NCI-H460 (cell line): ENCODE measurements around the gene PTCH1. TPM values are rescaled to one million over a fixed set of nuclear protein-coding genes. Genes with fewer than 3 reads are reported as not detected.

Experiments used
- DNase-seq: peaks from one replicate; pipeline ENCODE4 v3.0.0-alpha.2; 2016; ENCODE audit warnings: low read depth; ENCODE audit errors: extremely low read depth
- total RNA-seq: library from RNA; depleted of rRNA; stranded (reverse); fragments of >200 nt; shearing (Covaris generic); gene quantifications from 2 replicates; pipeline ENCODE4 v1.2.3, GENCODE V29; 2014

The PTCH1 gene
- total RNA-seq, 1 experiment from 2014 or later: 2.4 TPM

DNA sequence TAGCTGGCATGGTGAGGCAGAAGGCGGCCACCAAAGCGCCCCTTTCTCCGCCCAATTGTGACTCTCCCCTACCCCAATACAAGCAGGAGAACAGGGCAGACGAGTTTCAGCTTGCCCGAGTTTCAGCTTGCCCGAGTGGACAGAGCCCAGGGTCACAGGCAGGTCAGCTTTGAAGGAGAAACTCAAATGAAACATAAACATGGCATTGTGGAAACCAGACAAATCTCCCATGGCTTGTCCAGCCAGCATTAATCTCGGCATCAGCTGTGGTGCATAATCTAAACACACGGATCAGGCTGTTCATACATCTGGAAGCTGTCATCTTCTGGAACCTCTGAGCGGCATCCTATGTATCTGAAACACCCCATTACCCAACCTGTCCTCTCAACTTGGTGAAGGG, 16.9 kb downstream of the PTCH1 start:
- DNase-seq: no peak

DNA sequence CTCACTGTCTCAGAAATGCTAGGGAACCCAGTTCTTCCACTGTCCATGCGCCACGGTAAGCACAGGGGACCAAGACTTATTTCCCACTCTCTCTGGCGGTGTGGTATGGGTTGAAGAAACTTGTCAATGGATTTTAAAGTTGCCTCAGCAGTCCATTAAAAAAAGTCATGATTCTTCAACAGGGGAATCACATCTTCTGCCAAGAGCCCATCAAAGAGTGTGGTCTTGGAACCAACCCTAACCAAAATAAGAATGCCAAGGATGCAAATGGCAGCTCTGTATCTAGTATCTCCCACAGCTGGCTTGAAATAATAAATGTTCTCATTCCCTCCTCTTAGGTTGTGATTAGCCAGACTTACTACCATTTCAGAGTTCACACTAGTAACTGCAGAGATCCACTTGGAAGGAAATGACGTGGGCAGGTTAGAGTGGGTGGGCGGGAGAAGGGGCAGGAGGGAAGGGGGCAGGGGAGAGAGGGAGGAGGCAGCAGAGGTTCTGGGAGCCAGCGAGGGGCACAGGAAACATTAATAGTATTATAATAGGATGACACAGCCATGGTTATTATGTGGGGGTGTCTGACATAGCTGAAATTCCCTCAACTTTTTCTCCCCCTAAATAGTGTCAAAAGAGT, 17.6 kb downstream of the PTCH1 start:
- DNase-seq: no peak

DNA sequence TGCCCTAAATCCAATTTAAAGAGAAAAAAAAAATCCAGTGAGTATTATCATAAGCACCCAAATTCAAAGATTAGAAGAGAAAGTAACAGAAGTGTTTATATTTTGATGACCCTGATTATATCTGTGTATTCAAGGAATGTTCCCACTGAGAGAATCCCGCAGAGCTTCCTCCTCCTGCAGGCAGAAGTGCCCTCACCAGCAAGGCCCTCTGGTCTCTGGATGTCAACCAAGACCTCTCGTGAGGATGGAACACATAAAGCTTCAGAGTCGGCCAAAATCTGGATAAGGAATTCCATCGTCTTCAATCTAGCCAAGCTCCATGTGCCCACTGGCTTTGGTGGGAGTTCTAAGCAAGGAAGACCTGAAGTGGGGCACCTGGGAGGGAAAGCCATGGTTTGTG, 18.1 kb downstream of the PTCH1 start:
- no peak for DNase-seq

DNA sequence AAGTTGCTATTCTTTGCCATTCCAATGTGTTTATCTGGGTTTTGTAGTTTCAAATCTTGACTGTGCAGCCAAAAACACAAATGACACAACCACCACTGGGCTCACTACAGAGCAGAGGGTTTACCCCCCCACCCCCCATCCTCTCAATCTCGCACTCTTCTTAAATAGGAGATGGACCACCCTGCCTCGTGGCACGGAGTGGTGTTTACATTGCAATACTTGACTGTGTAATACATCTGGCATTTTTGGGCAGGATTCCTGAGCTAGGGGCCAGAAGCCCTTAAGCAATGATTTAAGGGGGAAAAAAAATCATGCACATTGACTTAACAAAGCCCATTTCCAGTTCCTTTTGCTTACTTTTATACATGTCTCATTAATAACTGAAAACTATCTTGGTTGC, 19.0 kb downstream of the PTCH1 start:
- DNase-seq: no peak

DNA sequence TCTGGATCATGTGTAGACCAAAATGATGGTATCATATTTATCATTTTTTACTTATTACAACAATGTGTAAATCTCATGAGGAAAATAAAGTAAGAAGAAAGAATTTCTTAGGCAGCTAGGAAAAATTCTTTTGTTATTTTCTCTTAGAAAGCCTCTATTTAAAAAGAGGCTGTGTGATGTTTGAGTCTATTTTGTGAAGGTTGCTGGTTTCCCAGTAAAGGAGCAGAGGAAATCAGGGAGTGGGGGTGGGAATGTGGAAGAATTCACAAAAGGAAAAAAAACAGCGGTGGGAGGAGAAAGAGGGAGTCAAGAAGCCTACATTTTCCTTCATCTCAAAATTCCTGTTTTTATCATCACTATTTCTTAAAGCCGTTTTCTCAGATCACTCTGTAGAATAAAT, 20.1 kb downstream of the PTCH1 start:
- no peak for DNase-seq

DNA sequence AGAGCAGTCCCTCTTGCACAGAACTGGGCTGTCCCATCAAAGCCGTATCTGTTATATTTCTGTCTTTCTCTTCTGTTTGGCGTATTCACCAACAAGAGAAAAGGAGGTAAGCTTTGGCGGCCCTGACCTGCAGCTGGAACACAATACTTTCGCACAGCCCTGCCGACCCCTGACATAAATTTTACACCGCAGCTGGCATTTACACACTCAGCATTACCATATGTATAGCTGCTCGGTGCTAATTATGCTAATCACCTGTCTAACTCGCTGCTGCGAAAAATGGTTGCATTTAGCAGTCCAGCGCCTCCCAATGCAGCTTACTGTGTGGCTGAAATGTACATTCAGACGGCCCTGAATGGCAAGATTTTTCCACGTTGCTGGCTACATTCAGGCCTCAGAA, 20.8 kb downstream of the PTCH1 start:
- no peak for DNase-seq

DNA sequence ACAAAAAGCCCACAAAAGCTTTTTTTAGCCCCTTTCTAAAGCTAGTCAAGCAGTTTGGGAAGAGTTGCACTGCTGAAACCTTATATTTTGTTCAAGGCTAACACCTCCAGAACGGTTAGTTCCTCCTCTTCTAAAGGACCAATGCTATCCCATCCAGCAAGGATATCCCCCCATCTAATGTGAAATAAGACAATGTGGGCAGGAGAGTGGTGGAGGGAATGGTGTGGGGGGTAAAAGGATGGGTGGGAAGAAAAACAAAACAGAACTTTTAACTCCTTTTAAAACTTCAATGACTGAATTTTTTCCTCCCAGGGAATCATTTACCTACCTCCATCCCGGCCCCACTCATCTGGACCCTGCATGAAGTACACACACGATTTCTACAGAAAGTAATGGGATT, 21.2 kb downstream of the PTCH1 start:
- DNase-seq: no peak

DNA sequence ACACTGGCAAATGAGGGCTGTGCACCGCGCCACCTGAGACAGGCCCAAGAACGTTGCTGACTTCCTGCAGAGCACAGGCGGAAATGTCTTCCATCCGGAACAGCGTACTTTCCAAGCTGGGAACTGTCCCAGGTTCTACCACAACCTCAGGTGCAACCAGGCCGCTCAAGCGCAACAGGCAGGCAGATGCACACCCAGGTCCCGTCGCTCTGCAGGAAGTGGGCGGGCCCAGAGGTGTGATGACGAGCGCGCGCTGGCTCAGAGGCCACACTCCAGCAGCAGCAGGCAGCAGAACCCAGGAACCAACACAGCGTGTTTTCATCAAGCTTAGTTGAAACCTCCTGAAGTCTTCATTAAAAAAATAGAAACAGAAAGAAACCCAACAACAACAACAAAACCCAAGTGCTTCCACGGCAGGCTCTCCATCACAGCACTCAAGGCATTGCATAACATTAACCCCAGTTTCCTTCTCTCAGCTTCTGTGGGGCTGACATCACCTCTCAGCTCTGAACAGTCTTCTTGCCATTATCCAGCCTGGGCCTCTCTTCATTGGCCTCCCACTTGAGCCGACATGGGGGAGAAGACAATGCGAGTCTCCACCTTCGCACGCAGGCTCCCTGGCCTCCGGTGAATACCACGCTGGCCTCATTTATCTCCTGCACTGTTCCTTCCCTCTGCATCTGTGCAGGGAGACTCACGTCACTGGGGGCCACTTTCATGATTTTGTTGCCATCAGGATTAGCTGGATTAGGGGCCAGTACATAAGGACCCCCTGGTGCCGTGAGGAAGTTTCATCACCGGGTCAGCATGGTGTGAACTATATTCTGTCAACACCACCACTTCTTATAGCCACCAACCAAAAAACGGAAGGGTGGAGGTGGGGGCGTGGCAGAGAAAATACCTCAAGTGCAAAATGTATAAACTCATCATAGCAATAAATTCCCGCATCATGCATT, 22.1 kb downstream of the PTCH1 start:
- DNase-seq: no peak

DNA sequence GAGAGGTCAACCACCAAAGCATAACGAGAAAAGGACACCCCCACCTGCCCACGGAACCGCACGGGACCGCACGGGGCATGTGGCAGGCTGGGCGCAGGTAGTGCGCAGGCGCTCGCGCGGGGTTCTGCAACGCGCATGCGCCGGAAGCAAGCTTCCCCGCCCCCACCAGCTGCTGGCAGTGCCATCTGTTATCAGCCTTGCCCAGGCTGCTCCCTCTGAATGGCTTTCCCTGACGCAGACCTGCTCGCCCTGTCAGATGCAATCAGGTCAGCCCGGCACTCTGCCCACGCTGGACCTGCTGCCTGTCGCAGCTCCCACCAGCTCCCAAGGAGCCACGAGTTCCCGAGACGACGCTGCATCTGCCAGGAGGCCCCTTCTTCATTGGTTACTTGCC, 22.8 kb downstream of the PTCH1 start:
- DNase-seq: no peak

DNA sequence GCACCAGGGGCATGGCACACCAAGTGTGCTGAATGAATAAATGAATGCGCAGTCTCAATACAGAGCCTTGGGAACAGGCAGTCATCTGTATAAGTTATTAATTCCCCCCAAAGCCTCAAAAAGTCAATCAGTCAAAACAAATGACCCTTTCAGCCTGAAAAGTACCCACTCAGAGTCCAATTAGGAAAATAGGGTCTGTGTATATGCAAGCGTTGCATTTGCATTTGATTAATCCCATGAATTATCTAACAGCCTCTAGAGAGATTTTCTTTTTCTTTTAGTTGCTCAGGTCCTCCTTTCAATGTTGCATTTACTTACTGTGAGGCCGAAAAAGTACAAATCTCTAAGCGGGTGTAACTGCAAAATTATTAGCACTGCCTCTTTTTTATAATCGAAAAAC, 23.4 kb downstream of the PTCH1 start:
- DNase-seq: no peak

DNA sequence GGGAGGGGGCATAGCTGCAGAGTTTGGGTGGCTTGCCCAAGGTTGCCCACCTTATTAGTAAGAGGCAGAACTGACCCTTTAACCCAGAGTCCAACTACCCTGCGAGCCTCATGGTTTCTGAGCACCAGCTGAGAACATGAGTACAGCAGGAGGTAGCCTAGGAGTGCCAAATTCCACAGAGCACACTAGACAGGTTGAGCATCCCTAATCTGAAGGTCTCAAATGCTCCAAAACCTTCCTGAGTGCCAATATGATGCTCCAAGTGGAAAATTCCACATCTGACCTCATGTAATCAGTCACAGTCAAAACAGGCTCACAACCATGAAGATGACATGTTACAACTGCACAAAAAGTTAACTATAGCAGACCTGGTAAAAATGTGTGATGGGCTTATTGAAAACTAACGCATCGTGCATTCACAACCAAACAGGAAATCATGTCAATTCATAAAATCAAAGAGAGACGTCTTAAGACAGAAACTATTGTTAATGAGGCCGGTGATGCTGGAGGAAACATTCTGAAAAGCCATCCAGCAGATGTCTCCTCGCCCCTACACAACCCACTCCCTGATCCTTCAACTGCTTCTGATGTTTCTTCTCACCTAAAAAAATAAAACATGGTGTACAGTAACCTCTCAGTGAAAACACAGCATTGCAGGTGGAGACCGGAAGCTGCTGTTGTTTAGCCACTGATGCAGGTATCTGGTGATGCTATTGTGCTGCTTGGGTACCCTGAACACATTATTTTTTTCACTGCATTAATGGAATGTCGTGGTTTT, 25.0 kb downstream of the PTCH1 start:
- DNase-seq: no peak

DNA sequence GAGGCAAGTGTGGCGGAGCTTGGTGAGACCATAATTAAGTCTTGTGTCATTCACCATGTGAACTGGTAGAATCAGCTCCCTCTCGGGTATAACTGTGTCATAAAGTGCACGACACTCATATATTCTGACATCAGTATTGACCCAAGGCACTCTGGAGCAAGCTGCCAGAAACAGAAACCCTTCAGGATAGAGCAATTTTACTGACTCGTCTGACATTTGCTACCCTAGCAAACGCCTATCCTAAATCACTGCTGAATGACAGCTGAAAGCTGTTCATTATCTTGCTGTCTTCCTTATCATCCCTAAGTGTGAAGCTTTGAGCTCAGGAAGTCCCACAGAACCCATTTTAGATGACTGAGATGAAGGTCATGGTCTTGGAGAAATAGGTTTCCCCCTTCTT, 27.8 kb downstream of the PTCH1 start:
- DNase-seq: no peak

DNA sequence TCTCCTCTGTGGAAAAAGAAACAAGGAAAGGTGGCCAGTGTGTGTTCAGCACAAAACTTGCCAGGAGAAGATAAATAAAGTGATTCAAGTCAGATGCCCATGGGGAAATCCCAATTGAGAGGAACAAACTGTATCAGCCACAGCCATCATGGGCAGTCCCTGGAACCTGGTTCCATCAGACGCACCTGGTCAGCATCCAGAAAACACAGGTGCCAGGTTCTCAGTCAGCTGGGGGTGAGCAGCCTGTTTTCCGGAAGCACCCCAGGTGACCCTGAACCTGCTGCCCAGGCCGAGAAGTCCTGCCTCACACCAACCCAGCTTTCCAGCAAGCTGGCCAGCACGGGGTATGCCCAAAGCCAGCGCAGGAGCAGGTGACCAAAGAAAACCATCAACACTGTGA, 30.5 kb downstream of the PTCH1 start:
- DNase-seq: no peak

DNA sequence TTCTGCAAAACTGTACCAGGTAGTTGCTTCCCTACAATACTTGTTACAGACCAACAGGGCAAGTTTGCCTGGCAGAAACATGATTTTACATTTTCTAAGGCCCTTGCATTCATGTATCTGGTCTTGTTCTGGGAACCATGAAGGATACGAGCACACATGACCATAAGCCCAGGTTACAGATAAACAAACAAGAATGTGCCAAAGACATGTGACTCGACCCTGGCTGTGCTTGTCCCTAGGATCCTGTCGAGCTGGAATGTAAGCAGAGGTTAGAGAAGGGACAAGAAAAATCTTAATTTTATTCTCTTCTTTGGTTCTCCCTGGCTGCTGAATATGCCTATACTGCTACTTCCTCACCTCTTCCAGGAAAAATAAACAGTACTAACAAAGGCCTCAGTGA, 32.5 kb downstream of the PTCH1 start:
- no peak for DNase-seq

DNA sequence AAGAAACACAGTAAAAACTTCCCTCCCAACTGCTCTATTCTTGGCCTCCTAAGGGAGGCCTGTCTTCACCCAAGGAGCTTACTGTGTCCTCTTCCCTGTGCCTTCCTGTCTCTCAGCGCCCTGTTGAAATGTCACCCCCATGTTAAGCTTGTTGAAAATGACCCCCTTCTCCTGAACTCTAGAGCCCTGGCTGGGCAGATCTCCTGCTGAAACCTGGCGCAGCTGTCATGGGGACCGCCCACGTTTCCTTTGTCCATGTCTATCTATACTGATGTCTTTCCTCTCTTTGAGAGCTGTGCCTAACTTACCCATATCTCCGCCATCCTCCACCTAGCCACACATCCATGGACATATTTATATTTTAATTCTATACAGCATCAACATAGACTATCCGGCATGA, 33.3 kb downstream of the PTCH1 start:
- no peak for DNase-seq

DNA sequence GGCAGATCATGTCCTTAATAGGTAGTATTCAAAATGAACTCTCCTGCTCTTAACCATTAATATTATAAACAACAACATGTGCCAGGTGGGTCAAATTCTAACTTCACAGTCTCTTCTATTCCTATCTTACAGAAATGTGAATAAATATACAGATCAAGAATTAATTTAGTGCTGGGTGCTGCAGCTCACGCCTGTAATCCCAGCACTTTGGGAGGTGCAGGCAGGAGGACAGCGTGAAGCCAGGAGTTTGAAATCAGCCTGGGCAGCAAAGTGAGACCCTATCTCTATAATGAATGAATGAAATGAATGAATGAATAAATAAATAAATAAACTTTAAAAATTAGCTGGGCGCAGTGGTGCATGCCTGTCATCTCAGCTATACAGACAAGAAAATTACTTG, 34.1 kb downstream of the PTCH1 start:
- no peak for DNase-seq

DNA sequence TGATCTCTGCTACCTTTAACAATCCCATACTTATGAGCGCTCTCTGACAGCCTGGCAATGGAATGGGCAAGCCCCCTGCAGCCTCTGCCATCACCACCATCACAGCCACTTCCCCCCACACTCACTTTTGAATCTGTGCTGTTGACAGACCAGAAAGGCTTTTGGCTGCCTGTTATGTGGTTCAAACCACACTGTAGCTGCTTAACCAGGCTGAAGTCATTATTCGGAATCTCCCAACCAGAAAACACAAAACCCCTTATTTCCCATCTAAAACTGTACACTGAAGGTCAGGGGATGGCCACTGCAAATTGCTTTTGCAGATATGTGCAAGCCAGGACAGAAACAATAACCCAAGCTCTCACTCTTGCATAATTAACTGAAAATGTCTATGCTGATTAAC, 35.8 kb downstream of the PTCH1 start:
- DNase-seq: no peak

DNA sequence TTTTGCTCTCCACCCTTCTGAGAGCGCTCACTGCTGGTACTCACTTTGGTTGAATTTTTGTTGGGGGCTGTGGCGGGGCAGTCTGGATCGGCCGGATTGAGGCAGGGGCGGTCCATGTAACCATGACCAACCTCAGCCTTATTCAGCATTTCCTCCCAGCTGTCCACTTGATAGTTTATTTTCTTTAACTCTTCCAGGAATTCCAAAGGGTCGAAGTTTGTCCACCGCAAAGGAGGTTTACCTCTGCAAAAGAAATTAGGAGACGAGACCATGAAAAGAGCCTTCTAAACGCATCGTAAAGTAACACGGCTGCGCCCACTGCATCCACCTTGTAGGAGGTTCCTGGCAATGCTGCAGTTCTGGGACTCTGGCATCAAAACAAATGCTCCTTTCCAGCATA, 36.4 kb downstream of the PTCH1 start:
- no peak for DNase-seq

DNA sequence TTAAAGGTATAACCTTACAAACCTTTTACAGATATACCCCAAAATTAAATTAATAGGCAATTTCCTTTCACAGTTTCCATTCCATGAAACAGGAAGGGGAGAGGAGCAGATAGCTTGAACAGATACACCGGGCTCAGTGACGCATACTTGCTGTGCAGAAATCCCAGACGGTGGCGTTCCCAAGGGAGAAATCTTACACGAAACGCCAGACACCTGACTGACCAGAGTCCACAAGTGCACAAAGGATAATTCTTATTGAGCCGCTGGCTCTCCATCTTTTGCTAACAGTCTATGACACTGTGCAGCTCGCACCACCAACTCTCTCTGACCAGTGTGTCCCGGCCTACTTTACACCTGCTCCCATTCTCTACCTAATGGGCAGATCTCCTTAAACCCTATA, 37.4 kb downstream of the PTCH1 start:
- DNase-seq: no peak

DNA sequence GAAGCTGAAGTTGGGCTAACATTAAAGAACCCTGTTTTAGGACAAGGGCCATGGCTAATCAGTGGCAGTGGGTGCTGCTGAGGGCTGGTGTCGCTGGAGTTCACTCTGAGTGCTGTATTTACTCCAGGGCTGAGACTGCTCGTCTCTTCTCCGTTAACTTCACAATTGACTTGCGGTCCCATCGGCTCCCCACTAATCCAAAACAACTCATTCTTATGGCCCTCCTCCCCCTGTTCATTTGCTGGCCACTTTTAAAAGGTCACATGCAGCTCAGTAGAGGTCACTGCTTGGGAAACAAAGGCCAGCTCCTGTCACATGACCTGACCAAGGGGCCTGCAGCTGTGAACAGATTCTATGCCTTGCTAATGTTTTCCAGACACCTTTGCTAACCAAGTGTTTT, 38.4 kb downstream of the PTCH1 start:
- DNase-seq: no peak

DNA sequence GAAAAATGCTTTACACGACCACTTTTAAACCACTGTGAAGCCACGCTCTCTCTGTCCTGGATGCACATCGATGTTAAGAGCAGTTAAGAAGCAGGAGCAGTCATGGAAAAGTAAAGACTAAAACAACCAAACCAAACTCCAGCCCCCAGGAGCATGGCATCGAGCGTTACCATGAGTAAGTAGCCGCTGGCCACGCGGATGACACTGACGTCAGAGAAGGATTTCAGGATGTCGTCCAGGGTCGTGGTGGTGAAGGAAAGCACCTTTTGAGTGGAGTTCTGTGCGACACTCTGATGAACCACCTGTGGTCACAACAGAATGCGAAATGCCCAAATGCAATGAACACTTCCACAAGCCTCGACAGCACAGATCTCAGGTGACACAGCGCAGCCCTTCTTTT, 38.9 kb downstream of the PTCH1 start:
- no peak for DNase-seq

DNA sequence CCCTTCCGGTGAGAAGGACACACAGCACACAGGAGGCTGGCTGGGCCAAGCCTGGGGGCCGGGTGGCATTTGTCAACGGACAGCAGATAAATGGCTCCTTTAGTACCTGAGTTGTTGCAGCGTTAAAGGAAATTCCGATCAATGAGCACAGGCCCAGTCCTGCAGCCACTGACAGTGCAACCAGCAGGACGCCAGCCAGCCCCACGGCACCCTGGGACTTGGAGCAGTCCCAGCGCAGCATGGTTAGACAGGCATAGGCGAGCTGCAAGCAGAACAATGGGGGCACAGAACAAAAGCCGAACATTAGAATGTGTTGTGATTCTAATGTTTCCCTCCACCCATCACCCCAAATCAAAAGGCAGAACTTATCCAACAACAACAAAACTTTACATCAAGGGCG, 39.3 kb downstream of the PTCH1 start:
- no peak for DNase-seq
